GM10266 (cell line): ENCODE data around the gene ADPGK.
"Not testable (repeated sequence)": the region's sequence is repeated elsewhere in the genome, so short reads cannot be mapped to it uniquely, and the experiment has no call there.

Experiments
- DNase-seq: peaks from one replicate; pipeline ENCODE4 v3.0.0; 2012; ENCODE audit errors: extremely low spot score
- TF ChIP-seq, protein P1 (sequence below): IDR thresholded peaks from 2 replicates; pipeline ENCODE4 v1.5.1; 2012; ENCODE audit warnings: mild to moderate bottlenecking, low read depth; ENCODE audit not compliant: control insufficient read depth, insufficient read depth; ENCODE audit errors: missing control alignments

ADPGK gene

DNA sequence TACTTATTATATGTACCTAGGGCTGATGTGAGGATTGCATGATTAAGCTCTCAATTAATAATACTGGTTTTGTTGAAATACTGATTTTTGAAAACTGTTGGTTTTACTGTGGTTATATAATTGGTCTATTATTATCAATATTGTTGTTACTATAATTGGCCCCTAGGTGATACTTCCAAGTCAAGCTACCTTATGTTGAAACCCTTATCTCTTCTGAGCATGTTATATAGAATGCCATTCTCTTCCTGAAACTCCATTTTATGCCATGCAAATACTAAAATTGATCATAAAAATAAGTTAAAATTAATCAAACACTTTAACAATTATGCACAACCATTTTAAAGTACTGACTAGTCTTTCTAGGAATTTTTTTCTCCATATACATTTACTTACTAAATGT, 51.5 kb downstream of the ADPGK start:
- no peak for DNase-seq
- TF ChIP-seq, protein P1, sequence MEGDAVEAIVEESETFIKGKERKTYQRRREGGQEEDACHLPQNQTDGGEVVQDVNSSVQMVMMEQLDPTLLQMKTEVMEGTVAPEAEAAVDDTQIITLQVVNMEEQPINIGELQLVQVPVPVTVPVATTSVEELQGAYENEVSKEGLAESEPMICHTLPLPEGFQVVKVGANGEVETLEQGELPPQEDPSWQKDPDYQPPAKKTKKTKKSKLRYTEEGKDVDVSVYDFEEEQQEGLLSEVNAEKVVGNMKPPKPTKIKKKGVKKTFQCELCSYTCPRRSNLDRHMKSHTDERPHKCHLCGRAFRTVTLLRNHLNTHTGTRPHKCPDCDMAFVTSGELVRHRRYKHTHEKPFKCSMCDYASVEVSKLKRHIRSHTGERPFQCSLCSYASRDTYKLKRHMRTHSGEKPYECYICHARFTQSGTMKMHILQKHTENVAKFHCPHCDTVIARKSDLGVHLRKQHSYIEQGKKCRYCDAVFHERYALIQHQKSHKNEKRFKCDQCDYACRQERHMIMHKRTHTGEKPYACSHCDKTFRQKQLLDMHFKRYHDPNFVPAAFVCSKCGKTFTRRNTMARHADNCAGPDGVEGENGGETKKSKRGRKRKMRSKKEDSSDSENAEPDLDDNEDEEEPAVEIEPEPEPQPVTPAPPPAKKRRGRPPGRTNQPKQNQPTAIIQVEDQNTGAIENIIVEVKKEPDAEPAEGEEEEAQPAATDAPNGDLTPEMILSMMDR: no peak

DNA sequence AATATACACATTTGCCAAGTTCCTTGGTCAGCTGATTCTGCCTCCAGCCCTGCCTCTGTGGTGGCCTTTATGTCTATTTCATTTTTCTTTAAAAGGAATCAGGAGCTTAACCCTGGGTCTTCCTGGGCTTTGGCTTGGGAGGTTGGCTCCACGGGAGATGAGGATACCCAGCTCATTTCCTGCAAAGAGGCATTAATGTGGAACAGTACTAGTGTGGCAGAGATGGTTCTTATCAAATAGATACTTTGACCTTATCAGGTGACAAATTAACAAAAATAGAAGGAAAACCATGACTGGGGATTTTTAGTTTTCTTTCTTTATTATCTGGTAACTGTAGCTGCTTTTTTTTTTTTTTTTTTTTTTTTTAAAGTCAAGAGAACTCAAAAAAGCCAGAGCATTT, 54.7 kb downstream of the ADPGK start:
- DNase-seq: no peak
- TF ChIP-seq, protein P1: no peak

DNA sequence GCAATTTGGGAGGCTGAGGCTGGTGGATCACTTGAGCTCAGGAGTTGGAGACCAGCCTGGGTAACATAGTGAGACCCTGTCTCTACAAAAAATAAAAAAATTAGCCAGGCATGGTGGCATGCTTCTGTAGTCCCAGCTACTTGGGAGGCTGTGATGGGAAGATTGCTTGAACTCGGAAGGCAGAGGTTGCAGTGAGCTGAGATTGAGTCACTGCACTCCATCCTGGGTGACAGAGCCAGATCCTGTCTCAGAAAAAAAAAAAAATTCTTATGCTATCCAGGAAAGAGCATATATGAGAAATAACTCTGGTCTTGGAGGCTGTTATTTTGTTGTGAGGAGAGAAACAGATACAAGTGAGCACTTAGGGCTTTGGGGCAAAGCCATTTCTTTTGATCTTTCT, 55.3 kb downstream of the ADPGK start:
- not testable (repeated sequence) for DNase-seq

DNA sequence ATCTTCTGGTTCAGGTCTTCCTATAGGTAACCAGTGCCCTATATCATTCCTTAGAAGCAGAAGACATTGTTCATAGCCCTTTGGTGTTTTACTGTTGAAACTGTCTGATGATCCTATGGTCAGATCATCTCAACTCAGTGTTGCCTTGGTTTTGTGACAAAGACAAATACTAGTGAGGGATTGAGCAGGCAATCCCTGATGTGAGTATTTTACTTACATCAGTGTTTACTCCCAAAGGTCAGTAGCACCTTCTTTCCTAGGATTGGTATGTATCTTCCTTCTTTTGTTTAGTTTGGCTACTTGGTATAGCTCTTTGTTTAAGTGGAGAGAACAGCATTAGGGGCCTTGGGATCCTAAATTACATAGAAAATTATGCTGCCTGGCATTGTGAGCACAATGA, 56.4 kb downstream of the ADPGK start:
- TF ChIP-seq, protein P1: no peak
- DNase-seq: no peak

DNA sequence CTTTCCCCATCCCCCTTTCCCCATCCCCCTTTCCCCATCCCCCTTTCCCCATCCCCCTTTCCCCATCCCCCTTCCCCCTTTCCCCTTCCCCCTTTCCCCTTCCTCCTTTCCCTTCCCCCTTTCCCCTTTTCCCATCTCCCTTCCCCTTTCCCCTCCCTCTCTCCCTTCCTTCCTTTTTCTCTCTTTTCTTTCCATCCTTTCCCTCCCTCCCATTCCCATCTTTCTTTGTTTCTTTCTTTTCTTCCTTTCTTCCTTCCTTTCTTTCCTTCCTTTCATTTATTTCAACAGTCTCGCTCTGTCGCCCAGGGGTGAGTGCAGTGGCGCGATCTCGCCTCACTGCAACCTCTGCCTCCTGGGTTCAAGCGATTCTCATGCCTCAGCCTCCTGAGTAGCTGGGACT, 57.7 kb downstream of the ADPGK start:
- DNase-seq: not testable (repeated sequence)

DNA sequence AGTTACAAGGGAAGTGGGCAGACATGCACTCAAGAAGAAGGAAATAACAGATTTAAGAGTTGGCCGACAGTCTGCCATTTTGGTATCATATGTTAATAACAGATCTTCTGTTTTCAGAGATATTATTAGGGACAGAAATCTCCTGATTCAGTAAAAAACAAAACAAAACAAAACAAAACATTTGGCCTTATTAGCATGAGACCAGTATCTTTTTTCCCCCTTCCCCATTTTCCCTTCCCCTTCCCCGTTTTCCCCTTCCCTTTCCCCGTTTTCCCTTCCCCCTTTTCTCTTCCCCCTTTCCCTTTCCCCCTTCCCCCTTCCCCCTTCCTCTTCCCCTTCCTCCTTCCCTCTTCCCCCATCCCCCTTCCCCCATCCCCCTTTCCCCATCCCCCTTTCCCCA, 58.1 kb downstream of the ADPGK start:
- no peak for DNase-seq

DNA sequence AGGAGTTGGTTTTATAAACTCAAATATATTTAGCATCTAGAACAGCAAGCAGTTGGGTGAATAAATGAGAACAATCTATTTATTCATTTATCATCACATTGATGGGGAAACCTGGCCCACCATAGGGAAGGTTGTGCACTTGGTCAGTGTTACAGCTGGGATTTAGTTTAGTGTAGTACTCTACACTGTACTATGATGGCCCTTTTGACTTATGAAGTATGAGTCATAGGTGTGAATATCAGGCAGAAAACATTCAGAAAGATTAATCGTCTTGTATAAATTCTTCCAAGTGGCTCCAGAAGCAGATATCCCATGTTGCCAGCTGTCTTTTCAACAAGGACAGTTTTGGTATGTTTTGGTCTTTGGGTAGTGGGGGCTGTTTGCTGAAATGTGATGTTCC, 59.5 kb downstream of the ADPGK start:
- TF ChIP-seq, protein P1: no peak
- DNase-seq: no peak

More for the DNA sequence above, 58.1 kb downstream of the ADPGK start:
- TF ChIP-seq, protein P1: no peak

DNA sequence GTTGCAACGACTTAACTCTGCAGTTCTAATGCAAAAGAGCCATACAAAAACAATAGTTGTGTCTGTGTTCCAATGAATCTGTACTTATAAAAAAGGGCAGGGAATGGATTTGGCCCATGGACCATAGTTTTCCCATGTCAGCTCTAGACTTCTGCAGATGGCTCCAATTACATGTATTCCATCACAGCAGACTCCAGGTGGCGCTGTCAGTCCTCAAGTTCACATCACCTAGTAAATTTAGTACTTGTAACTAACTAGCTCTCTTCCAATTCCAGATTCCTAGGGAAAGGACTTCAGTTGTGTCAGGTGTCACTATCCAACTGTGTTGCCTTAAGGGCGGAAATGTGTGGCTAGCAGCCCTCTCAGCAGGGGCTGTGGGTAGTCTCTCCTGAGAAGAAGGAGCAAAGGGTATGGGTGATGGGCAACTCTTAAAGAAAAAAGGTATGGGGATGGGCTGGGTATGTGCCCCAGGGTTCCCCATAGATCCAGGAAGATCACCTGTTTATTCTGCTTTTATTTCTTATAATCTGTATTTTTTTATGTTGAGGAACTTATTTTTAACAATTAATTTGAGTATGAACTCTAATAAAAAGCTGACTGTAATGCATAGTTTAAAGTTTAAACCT, 61.4 kb downstream of the ADPGK start:
- peak; percentile 45 for DNase-seq
- TF ChIP-seq, protein P1: peak; percentile 91

DNA sequence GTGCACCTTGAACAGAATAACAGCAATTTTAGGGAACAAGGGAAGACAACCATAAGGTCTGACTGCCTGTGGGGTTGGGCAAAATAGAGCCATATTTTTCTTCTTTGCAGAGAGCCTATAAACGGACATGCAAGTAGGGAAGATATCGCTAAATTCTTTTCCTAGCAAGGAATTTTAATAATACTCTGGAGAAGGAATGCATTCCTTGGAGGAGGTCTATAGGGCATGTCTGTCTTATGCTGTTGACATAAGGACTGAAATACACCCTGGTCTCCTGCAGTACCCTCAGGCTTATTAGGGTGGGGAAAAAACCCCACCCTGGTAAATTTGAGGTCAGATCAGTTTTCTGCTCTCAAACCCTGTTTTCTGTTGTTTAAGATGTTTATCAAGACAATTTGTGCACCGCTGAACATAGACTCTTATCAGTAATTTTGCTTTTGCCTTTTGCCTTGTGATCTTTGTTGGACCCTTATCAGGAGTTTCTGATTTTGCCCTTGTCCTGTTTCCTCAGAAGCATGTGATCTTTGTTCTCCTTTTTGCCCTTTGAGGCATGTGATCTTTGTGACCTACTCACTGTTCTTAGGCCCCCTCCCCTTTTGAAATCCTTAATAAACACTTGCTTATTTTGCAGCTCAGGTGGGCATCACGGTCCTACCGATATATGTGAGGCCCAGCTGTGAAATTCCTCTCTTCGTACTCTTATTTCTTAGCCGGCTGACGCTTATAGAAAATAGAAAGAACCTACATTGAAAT, 74.8 kb downstream of the ADPGK start:
- not testable (repeated sequence) for DNase-seq
